H1 (cell line): ENCODE measurements around the gene SF3B3. TPM values are rescaled to one million over a fixed set of nuclear protein-coding genes. Genes with fewer than 3 reads are reported as not detected.

Source experiments
- EZH2 ChIP-seq: fragments of 200-600 bp; sonication (generic); IDR thresholded peaks from 2 replicates; pipeline ENCODE4 v1.7.1; 2012; ENCODE audit warnings: low read depth, mild to moderate bottlenecking, moderate library complexity, low read length, inconsistent platforms; ENCODE audit not compliant: severe bottlenecking
- FOSL1 ChIP-seq: IDR thresholded peaks from 2 replicates; pipeline ENCODE4 v1.6.1; 2011; ENCODE audit warnings: mild to moderate bottlenecking, low read depth, low read length, moderate library complexity; ENCODE audit not compliant: insufficient read depth
- GTF2F1 ChIP-seq: IDR thresholded peaks from 2 replicates; pipeline ENCODE4 v1.6.1; 2012; ENCODE audit warnings: low read depth, low read length, improper control_type of control experiment, borderline replicate concordance
- TEAD4 ChIP-seq: IDR thresholded peaks from 2 replicates; pipeline ENCODE4 v1.6.1; 2012; ENCODE audit warnings: low read depth, low read length, inconsistent platforms, mixed read lengths
- ZNF274 ChIP-seq: IDR thresholded peaks from 2 replicates; pipeline ENCODE4 v1.7.0; 2012; ENCODE audit warnings: low read length, borderline replicate concordance; ENCODE audit errors: extremely low read depth
- polyA plus RNA-seq, 7 experiments: library from polyadenylated mRNA; depleted of rRNA in 3 of 7; stranded (reverse) in 5 of 7; unstranded in 2 of 7; fragments of >200 nt in 5 of 7; fragments of 200-250 nt in 2 of 7; gene quantifications; 1 replicate in 5 of 7; 2 replicates in 1 of 7; 4 replicates in 1 of 7; pipeline versions ENCODE4 v1.2.1 to v1.2.3, GENCODE V29; 2011 to 2013; ENCODE audit warnings: missing spikeins in 2 of 7, mixed read lengths in 2 of 7
- total RNA-seq: library from RNA; stranded (reverse); fragmentation: NEBNext Ultra II Directional; extraction: Animal tissue kit (Norgen Biotek cat#: 25700); gene quantifications from 2 replicates; pipeline ENCODE4 v1.2.1, GENCODE V29; 2021

Gene SF3B3
- total and polyA plus RNA-seq, 2 of the 8 experiments (the other 6 are each of a cell fraction or from before 2014, with no cell fraction given), result 241 to 521 TPM

DNA sequence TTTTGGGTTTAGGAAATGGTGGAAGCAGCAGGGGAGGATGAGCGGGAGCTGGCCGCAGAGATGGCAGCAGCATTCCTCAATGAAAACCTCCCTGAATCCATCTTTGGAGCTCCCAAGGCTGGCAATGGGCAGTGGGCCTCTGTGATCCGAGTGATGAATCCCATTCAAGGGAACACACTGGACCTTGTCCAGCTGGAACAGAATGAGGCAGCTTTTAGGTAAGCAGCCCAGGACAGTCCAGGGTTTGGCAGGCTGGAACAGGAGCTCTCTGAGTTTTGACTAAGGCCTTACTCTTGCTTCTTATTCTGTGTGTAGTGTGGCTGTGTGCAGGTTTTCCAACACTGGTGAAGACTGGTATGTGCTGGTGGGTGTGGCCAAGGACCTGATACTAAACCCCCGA is 41.4 kb downstream of the SF3B3 start (continued):
- no peak for TF ChIP-seq ZNF274
- no peak for TF ChIP-seq GTF2F1
- no peak for TF ChIP-seq FOSL1
- no peak for TF ChIP-seq TEAD4
- TF ChIP-seq EZH2, result no peak
